HFF-Myc (cell line): ENCODE data around the gene CFAP45.

Source experiments
- DNase-seq: peaks from one replicate; pipeline ENCODE4 v3.0.0-alpha.2; 2011; ENCODE audit warnings: low read depth; ENCODE audit errors: extremely low read depth
- H3K4me3 ChIP-seq: replicated peaks from 2 replicates; pipeline ENCODE4 v1.5.1; 2011; ENCODE audit warnings: low read depth, mild to moderate bottlenecking, control low read depth, low read length
- CTCF ChIP-seq: IDR thresholded peaks from 2 replicates; pipeline ENCODE4 v1.5.1; 2012; ENCODE audit warnings: mild to moderate bottlenecking, low read depth, low read length, control low read depth; ENCODE audit errors: missing control alignments

CFAP45 gene

GRCh38 chr1:159873530-159874143 is 26.3 kb downstream of the CFAP45 start:
- DNase-seq: no peak
- H3K4me3 ChIP-seq: no peak overlapping the region
- no peak for TF ChIP-seq CTCF

- no peak for DNase-seq
- H3K4me3 ChIP-seq: no peak overlapping the region
- TF ChIP-seq CTCF: no peak
These were observed 27.1 kb downstream of the CFAP45 start for GRCh38 chr1:159872891-159873290.

GRCh38 chr1:159870704-159871103 is 29.3 kb downstream of the CFAP45 start:
- no peak overlapping the region for H3K4me3 ChIP-seq
- no peak for DNase-seq
- no peak for TF ChIP-seq CTCF

- no peak overlapping the region for H3K4me3 ChIP-seq
- TF ChIP-seq CTCF: no peak
- no peak for DNase-seq
These were observed 30.4 kb downstream of the CFAP45 start for GRCh38 chr1:159869607-159870006.

DNA sequence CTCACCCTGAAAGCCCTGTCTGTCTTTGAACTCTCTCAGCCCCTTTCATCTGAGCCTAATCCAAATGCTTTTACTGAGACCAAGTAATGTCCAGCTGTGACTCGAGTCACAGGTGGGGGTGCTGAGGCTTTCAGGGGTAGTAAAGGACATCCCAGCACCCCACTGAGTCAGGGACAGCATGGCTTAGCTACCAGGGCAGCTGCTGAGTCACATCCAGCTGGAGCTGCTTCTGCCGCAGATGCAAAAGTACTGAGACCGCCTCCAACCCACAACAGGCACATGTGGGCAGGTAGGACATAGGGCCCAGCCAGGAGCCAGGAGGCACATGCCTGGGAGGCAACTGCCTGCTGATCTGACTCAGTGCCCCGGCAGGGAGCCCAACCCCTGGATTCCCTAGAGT is 30.8 kb downstream of the CFAP45 start:
- TF ChIP-seq CTCF: no peak
- no peak for DNase-seq
- no peak overlapping the region for H3K4me3 ChIP-seq

DNA sequence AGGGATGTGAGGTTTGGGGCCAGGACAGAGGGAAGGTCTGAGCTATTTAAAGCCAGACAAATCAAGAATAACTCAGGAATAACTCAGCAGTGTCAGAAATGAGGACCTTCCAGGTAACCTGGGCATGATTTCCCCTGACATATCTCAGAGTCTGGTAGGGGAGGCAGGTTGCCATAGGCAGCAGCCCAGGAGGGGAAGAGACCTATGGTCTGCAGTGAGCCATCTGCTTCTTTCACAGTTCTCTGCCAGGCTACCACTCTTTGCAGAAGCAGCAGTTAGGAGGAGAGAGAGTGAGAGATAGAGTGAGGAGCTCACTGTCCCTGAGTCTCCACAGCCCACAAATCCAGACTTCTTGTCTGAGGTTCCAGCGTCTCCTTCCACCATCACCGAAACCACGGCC is 31.2 kb downstream of the CFAP45 start:
- no peak for TF ChIP-seq CTCF
- no peak overlapping the region for H3K4me3 ChIP-seq
- no peak for DNase-seq

GRCh38 chr1:159867664-159868026 is 32.3 kb downstream of the CFAP45 start:
- no peak for TF ChIP-seq CTCF
- H3K4me3 ChIP-seq: no peak overlapping the region
- DNase-seq: no peak
